ENCODE results near the gene MAP2K3.

Gene MAP2K3

GRCh38 chr17:21252796-21253645 lies 31.5 kb upstream of the MAP2K3 start, which contains the start of gene NATD1:
TSS of gene NATD1 (minus strand) at chr17:21253410. CDS start at chr17:21253264, 146 bp downstream.
- peak; percentile 87 to 88 for ATAC-seq

GRCh38 chr17:21253646-21254441 lies 30.7 kb upstream of the MAP2K3 start:
- ATAC-seq: no peak

- no peak for ATAC-seq
Measured at GRCh38 chr17:21258593-21258992, 25.9 kb upstream of the MAP2K3 start.

- ATAC-seq: no peak
Measured at GRCh38 chr17:21262259-21262993, 22.1 kb upstream of the MAP2K3 start.

GRCh38 chr17:21263376-21263775 lies 21.1 kb upstream of the MAP2K3 start:
- no peak for ATAC-seq

GRCh38 chr17:21268596-21269188 lies 15.8 kb upstream of the MAP2K3 start:
- no peak for ATAC-seq

GRCh38 chr17:21269394-21269793 lies 15.1 kb upstream of the MAP2K3 start:
- ATAC-seq: no peak

- ATAC-seq: no peak
Measured at GRCh38 chr17:21271454-21272183, 12.9 kb upstream of the MAP2K3 start.

GRCh38 chr17:21272250-21272649 lies 12.3 kb upstream of the MAP2K3 start:
- ATAC-seq: no peak

- no peak for ATAC-seq
Measured at GRCh38 chr17:21272881-21273792, 11.4 kb upstream of the MAP2K3 start.

GRCh38 chr17:21275047-21275578 lies 9.4 kb upstream of the MAP2K3 start:
- no peak for ATAC-seq

- ATAC-seq: peak; percentile 92 to 93
Measured at GRCh38 chr17:21275579-21276263, 8.8 kb upstream of the MAP2K3 start.

GRCh38 chr17:21276264-21276588 lies 8.3 kb upstream of the MAP2K3 start:
- ATAC-seq: no peak

- no peak for ATAC-seq
Measured at GRCh38 chr17:21277332-21277731, 7.2 kb upstream of the MAP2K3 start.

GRCh38 chr17:21278450-21279197 lies 5.9 kb upstream of the MAP2K3 start:
- no peak for ATAC-seq

GRCh38 chr17:21279198-21279535 lies 5.3 kb upstream of the MAP2K3 start:
- ATAC-seq: no peak

- no peak for ATAC-seq
Measured at GRCh38 chr17:21279582-21279981, 4.9 kb upstream of the MAP2K3 start.

- peak; percentile 45 to 48 for ATAC-seq
Measured at GRCh38 chr17:21280081-21280518, 4.4 kb upstream of the MAP2K3 start.

- ATAC-seq: no peak
Measured at GRCh38 chr17:21282231-21282630, 2.3 kb upstream of the MAP2K3 start.

Data from activated CD4-positive, CD25-positive, alpha-beta regulatory T cell treated with anti-CD3 and anti-CD28 coated beads, Interleukin-2, amount 50 U/mL, for 24 hours (primary cell).